GM12801 (cell line): ENCODE data around the gene RXRA.

Experiments
- TF ChIP-seq, protein P1 (sequence below): IDR thresholded peaks from one replicate; pipeline ENCODE4 v1.5.1; 2011; ENCODE audit warnings: control low read depth; ENCODE audit not compliant: insufficient read length; ENCODE audit errors: extremely low read depth

Gene RXRA

DNA sequence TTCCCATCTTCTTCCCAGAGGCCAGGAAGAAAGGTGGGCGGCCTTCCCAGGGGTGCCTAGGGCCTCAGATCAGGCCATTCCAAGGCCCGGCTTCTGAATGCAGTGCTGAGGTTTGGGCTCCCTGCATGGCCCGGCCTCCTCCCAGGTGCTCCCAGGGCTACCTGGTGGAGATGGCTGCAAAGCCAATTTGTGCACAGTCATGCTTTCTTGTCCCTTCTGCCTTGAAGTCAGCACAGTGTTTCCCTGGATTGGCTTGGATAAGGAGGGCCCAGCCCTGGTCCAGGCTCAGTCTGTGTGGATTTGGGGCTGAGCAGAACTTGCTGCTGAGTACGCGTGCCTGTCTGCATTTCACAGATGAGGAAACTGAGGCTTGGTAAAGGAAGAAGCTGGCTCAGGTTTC is 72.5 kb downstream of the RXRA start:
- TF ChIP-seq, protein P1, sequence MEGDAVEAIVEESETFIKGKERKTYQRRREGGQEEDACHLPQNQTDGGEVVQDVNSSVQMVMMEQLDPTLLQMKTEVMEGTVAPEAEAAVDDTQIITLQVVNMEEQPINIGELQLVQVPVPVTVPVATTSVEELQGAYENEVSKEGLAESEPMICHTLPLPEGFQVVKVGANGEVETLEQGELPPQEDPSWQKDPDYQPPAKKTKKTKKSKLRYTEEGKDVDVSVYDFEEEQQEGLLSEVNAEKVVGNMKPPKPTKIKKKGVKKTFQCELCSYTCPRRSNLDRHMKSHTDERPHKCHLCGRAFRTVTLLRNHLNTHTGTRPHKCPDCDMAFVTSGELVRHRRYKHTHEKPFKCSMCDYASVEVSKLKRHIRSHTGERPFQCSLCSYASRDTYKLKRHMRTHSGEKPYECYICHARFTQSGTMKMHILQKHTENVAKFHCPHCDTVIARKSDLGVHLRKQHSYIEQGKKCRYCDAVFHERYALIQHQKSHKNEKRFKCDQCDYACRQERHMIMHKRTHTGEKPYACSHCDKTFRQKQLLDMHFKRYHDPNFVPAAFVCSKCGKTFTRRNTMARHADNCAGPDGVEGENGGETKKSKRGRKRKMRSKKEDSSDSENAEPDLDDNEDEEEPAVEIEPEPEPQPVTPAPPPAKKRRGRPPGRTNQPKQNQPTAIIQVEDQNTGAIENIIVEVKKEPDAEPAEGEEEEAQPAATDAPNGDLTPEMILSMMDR, result no peak

DNA sequence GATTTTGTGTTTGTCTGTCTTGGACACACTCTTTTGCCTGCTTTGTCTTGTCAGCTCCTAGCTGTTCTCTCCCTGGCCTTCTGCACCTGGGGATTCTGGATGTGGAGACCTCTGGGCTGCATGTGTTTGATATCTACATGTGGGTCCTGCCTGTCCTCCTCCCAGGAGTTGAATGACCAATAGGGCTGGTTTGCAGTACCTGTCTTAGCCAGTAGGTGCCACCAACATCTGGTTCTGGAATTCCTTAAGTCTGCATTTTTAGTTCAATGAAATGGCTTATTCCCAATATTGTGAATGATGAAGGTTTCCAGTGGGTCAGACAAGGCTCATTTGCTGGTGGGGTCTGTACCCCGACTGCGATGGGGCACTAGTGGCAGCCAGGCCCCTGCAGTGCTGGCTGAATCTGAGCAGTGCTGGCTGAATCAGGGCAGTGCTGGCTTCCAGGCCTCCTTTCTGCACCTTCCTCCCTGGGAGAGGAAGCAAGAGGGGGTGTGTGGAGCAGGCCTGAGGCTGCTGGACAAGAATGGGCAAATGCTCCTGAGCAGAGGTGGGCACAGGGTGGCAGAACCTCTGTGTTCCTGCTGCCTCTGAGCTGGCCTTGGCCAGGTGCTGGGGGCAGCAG is 73.3 kb downstream of the RXRA start:
- TF ChIP-seq, protein P1, result no peak

GRCh38 chr9:134400283-134400682 is 74.0 kb downstream of the RXRA start:
- TF ChIP-seq, protein P1, result no peak

DNA sequence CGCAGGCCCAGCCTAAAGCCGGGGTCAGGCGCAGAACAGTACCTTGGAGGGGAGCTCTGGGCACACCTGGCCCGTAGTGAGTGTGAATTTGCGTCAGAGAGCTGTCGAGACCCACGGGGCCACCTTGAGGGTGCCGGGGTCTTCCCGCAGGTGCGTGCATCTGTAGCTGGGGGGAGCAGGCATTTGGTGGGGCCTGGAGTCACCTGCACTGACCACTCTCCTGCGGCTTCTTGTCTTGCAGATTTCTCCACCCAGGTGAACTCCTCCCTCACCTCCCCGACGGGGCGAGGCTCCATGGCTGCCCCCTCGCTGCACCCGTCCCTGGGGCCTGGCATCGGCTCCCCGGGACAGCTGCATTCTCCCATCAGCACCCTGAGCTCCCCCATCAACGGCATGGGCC is 75.1 kb downstream of the RXRA start:
- TF ChIP-seq, protein P1, result no peak

DNA sequence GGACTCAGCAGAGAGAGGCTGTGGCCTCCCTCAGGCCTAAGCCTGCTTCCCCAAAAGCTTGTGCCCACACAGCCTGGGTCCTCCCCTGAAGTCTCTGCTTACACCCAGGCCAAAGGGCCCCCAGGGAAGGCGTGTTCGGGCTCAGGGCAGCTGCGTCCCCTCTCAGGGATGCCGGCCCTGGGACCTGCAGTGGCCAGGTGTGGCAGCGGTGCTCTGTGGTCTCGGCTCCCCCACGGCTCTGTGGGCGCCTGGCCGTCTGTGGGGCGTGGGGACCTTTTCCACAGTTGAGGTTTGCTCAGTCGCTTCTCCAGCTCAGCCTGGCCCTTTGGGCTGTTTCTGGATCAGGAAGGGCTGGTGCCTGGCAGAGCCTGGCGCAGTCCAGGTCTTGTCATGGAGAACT is 75.9 kb downstream of the RXRA start:
- TF ChIP-seq, protein P1, result no peak

GRCh38 chr9:134403292-134403681 is 77.0 kb downstream of the RXRA start:
- TF ChIP-seq, protein P1, result no peak

- TF ChIP-seq, protein P1, result no peak
Observed at GRCh38 chr9:134403682-134404301, 77.5 kb downstream of the RXRA start.
